H7 (cell line): ENCODE measurements around the gene PHACTR1. TPM values are rescaled to one million over a fixed set of nuclear protein-coding genes. Genes with fewer than 3 reads are reported as not detected.
"Not testable (repeated sequence)": the region's sequence is repeated elsewhere in the genome, so short reads cannot be mapped to it uniquely, and the experiment has no call there.

Experiments
- DNase-seq: peaks from one replicate; pipeline ENCODE4 v3.0.0; 2012
- H3K27me3 ChIP-seq: 2 replicates; pipeline ENCODE4 v1.6.0; 2011; ENCODE audit warnings: mild to moderate bottlenecking, low read length; ENCODE audit not compliant: control insufficient read depth, insufficient read depth
- H3K36me3 ChIP-seq: replicated peaks from 2 replicates; pipeline ENCODE4 v1.5.1; 2011; ENCODE audit warnings: low read length; ENCODE audit not compliant: control insufficient read depth, insufficient read depth
- H3K4me3 ChIP-seq: 2 replicates; pipeline ENCODE4 v1.5.1; 2011; ENCODE audit warnings: low read depth, mild to moderate bottlenecking, control low read depth, low read length, moderate library complexity; ENCODE audit not compliant: insufficient read depth
- total RNA-seq: library from RNA; depleted of rRNA; stranded (reverse); fragments of >200 nt; shearing (Covaris generic); gene quantifications from 2 replicates; pipeline ENCODE4 v1.2.3, GENCODE V29; 2014

The PHACTR1 gene
- total RNA-seq, 1 experiment from 2014 or later: 3.3 TPM

GRCh38 chr6:12761376-12762115 is 45.0 kb downstream of the PHACTR1 start:
- no peaks in the 10 kb centered on the region for H3K36me3 ChIP-seq
- H3K27me3 ChIP-seq: no peaks in the 10 kb centered on the region
- DNase-seq: no peak
- H3K4me3 ChIP-seq: no peak overlapping the region

DNA sequence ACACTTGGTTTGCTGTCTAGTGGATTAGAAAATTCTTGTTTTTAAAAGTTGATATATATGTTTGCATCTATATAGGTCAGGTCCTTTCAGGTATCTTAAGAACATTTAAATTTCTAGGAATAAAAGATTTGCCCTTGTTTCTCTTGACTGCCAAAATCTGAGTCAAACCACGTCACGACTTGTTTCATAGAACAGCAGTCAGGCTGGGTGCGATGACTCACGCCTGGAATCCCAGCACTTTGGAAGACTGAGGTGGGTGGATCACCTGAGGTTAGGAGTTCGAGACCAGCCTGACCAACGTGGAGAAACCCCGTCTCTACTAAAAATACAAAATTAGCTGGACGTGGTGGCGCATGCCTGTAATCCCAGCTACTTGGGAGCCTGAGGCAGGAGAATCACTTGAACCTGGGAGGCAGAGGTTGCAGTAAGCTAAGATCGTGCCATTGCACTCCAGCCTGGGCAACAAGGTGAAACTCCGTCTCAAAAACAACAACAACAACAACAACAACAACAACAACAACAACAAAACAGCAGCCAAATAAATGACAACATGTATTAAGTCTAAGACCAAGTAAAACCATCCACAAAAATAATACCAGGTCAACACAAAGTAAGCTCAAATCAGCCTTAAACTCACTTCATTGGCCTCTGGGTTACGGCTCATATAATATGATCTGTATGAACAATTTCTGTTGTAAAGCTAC is 46.3 kb downstream of the PHACTR1 start:
- H3K4me3 ChIP-seq, H3K27me3 ChIP-seq, DNase-seq, H3K36me3 ChIP-seq: not testable (repeated sequence)

DNA sequence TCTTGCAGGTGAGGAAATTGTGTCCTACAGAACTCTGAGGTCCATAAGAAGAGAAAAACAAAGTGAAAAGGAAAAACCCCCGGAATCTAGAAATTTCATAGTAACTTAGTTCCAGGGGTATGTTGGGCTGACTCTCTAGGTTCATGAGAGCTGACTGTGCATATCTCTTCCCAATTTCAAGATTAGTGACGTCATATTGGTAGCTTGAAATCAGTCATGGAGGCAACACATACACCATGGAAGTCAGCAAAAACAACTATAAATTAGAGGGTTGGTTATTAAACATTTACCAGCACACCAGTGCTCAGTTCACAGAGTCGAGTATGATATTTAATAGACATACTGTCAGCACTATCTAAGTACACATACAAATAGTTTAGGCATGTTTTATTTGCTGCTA is 49.8 kb downstream of the PHACTR1 start:
- DNase-seq: no peak
- Histone ChIP-seq H3K4me3 (no peak overlapping the region), H3K27me3 (no peaks in the 10 kb centered on the region), H3K36me3 (no peaks in the 10 kb centered on the region)

DNA sequence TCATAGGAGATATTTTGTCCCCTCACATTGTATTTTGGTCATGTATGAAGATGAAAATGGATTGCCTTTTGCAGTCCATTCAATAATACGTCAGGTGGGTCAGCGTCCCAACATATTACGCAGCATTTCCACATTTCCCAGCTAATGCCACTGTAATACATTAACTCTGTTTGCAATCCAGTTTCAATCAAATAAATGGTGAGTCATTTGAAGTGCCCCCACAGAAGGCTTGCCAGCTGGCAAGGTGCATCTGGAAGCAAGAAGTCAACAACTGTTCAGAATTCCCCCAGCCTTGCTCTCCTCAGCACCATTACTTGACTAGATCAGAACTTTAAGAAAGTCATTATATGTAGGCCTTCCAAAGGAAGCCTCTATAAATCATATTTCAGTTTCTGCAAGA is 50.4 kb downstream of the PHACTR1 start:
- H3K27me3 ChIP-seq: no peaks in the 10 kb centered on the region
- no peak for DNase-seq

DNA sequence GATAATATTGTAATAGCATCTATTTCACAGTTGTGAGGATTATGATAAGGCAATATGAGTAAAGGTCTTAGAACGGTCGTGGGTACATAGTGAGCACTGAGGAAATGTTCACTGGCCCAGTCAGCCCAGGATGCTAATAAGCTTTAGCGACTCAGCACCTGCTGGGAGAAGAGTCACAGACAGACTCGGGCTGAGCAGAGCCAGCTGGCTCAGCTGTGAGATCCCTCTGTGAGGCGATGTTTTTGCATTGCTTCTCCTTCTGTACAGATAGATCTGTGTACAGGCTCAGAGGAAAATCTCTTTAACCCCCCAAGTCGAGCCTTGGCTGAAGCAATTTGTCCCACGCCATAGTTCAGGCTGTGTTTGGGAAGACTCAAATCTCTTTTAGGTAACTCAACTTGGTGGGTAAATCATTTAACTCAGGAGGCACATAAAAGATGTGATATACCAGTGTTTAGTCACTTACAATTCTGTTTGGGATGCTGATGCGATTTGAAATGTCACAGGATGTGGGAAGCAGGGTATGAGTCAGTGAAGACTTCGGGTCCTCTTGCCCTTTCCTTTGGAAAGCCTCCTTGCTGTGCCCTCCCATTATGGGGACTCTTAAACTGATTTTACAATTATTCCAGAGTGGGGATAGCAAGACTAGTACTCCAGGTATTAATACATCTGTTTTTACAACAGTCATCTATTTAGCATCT is 53.1 kb downstream of the PHACTR1 start:
- no peaks in the 10 kb centered on the region for H3K36me3 ChIP-seq
- peak; percentile 17 for DNase-seq
- no peak overlapping the region for H3K4me3 ChIP-seq
- no peaks in the 10 kb centered on the region for H3K27me3 ChIP-seq

More for the DNA sequence above, 50.4 kb downstream of the PHACTR1 start:
- Histone ChIP-seq H3K4me3 (no peak overlapping the region), H3K36me3 (no peaks in the 10 kb centered on the region)

- Histone ChIP-seq H3K27me3 (no peaks in the 10 kb centered on the region), H3K4me3 (no peak overlapping the region), H3K36me3 (no peaks in the 10 kb centered on the region)
- DNase-seq: no peak
These were observed 55.8 kb downstream of the PHACTR1 start for GRCh38 chr6:12772416-12772815.

- H3K36me3 ChIP-seq: no peaks in the 10 kb centered on the region
- H3K27me3 ChIP-seq: no peaks in the 10 kb centered on the region
- DNase-seq: peak; percentile 37
These were observed 59.7 kb downstream of the PHACTR1 start for GRCh38 chr6:12776291-12776690.

GRCh38 chr6:12779772-12780171 is 63.2 kb downstream of the PHACTR1 start:
- H3K36me3 ChIP-seq: no peaks in the 10 kb centered on the region
- H3K27me3 ChIP-seq: no peaks in the 10 kb centered on the region
- H3K4me3 ChIP-seq: no peak overlapping the region
- DNase-seq: no peak

More at GRCh38 chr6:12776291-12776690, 59.7 kb downstream of the PHACTR1 start:
- no peak overlapping the region for H3K4me3 ChIP-seq

- no peaks in the 10 kb centered on the region for H3K36me3 ChIP-seq
- DNase-seq: no peak
- no peak overlapping the region for H3K4me3 ChIP-seq
- no peaks in the 10 kb centered on the region for H3K27me3 ChIP-seq
These were observed 65.6 kb downstream of the PHACTR1 start for GRCh38 chr6:12782136-12782535.

DNA sequence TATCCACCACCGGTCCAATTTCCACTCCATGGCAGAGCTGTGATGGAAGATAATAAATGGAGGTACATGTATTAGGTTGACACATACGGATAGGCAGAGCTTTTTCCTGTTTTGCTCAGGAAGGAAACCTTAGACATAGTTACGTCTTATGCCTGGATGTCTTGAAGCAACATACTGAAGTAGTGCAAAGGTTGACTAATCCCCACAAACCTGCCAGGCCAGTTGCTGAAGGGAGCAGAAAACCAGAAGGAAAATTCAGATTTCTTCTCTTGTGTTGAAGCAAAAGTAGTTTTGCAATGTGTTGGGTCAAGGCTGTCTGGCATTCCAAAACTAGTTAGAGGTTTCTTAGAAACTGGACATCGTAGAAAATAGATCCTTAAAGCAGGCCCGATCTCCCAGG is 68.7 kb downstream of the PHACTR1 start:
- no peak overlapping the region for H3K4me3 ChIP-seq
- no peak for DNase-seq
- H3K36me3 ChIP-seq: no peaks in the 10 kb centered on the region
- no peaks in the 10 kb centered on the region for H3K27me3 ChIP-seq

GRCh38 chr6:12785921-12786320 is 69.4 kb downstream of the PHACTR1 start:
- Histone ChIP-seq H3K27me3 (no peaks in the 10 kb centered on the region), H3K4me3 (no peak overlapping the region), H3K36me3 (no peaks in the 10 kb centered on the region)

GRCh38 chr6:12791371-12791770 is 74.8 kb downstream of the PHACTR1 start:
- DNase-seq: no peak
- no peak overlapping the region for H3K4me3 ChIP-seq
- no peaks in the 10 kb centered on the region for H3K27me3 ChIP-seq
- H3K36me3 ChIP-seq: no peaks in the 10 kb centered on the region

More at GRCh38 chr6:12785921-12786320, 69.4 kb downstream of the PHACTR1 start:
- DNase-seq: no peak

- no peak for DNase-seq
- Histone ChIP-seq H3K4me3 (no peak overlapping the region), H3K27me3 (no peaks in the 10 kb centered on the region), H3K36me3 (no peaks in the 10 kb centered on the region)
These were observed 81.8 kb downstream of the PHACTR1 start for GRCh38 chr6:12798326-12798725.

GRCh38 chr6:12800120-12800519 is 83.6 kb downstream of the PHACTR1 start:
- Histone ChIP-seq H3K4me3 (no peak overlapping the region), H3K36me3 (no peaks in the 10 kb centered on the region), H3K27me3 (no peaks in the 10 kb centered on the region)
- DNase-seq: no peak

DNA sequence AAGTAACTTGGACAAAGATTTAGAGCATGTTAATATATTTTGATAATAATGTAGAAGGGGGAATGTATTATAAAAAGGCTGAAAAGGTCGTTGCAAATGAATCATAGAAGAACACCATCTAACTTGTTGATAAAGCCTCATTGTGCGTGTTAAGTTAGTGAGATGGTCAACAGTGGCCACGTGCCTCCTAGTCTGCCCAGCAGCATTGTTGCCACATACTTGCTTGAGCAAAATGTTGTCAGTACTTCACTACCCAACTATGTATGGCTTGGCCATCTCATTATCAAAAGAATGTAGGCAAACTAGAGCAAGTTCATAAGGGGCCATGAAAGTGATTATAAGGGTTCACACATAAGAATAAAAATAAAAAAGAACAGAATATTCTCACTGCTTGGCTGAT is 84.6 kb downstream of the PHACTR1 start:
- Histone ChIP-seq H3K36me3 (no peaks in the 10 kb centered on the region), H3K4me3 (no peak overlapping the region), H3K27me3 (no peaks in the 10 kb centered on the region)
- DNase-seq: no peak
